HCT116 (cell line): ENCODE data around the gene RAP2B. TPM values are rescaled to one million over a fixed set of nuclear protein-coding genes. Genes with fewer than 3 reads are reported as not detected.

Source experiments
- ATAC-seq: fragments of 200-7000 bp; cut with Tn5 transposase; 2 replicates; pipeline ENCODE4 v1.9.1; 2020; ENCODE audit warnings: mild to moderate bottlenecking, moderate library complexity
- BruUV-seq: library from RNA; stranded (reverse); fragments of 400-500 nt; replicated peaks from 2 replicates; lab custom pipeline; 2021; lab: Mats Ljungman, UMichigan
- CTCF ChIA-PET: fragments of 300-600 bp; sonication (Branson Sonifier 250); formaldehyde crosslinking; loops from one replicate; lab custom pipeline; 2021; ENCODE audit warnings: antibody characterized with exemption; lab: Charles Lee
- POLR2A ChIA-PET: fragments of 300-600, 350-600 bp; sonication (Branson Sonifier 250); formaldehyde crosslinking; loops from one replicate; lab custom pipeline; 2021; ENCODE audit warnings: antibody characterized with exemption; lab: Charles Lee
- RAD21 ChIA-PET, 2 experiments: fragments of 300-600 bp; sonication (Branson Sonifier 250); formaldehyde crosslinking; loops; one replicate each; lab custom pipeline; 2023; ENCODE audit warnings: low total read pairs in 2 of 2; ENCODE audit not compliant: uncharacterized antibody in 2 of 2, unreplicated experiment in 2 of 2, low non-redundant PET in 1 of 2; lab: Charles Lee
- DNase-seq: peaks from one replicate; pipeline ENCODE4 v3.0.0-alpha.2; 2010; ENCODE audit warnings: low read depth, low spot score
- H2AFZ ChIP-seq: fragments of 200-600 bp; shearing (Covaris generic), sonication (generic); 2 replicates; pipeline ENCODE4 v1.6.1; 2017; ENCODE audit warnings: low read depth, mixed run types, mixed read lengths, antibody characterized with exemption, low read length; ENCODE audit not compliant: poor library complexity, severe bottlenecking
- H3K27ac ChIP-seq: 2 replicates; pipeline ENCODE4 v1.5.1; 2012; ENCODE audit warnings: low read depth, low read length
- H3K27me3 ChIP-seq: fragments of 200-600 bp; sonication (generic); 2 replicates; pipeline ENCODE4 v1.6.1; 2016; ENCODE audit warnings: mixed run types, low read length, mixed read lengths; ENCODE audit not compliant: insufficient read depth
- H3K36me3 ChIP-seq, 2 experiments: fragments of 200-500 bp in 1 of 2; fragments of 200-600 bp in 1 of 2; sonication (Bioruptor generic) in 1 of 2; sonication (generic) in 1 of 2; 2 replicates each; pipeline versions ENCODE4 v1.5.1 to v1.6.1; 2014 to 2016; ENCODE audit warnings: low read length in 2 of 2, inconsistent platforms in 1 of 2, mixed read lengths in 1 of 2, mixed run types in 1 of 2; ENCODE audit not compliant: insufficient read depth in 2 of 2, control insufficient read depth in 1 of 2
- H3K4me1 ChIP-seq, 2 experiments: fragments of 200-600 bp in 1 of 2; sonication (generic) in 1 of 2; 2 replicates each; pipeline versions ENCODE4 v1.5.1 to v1.6.1; 2012 to 2017; ENCODE audit warnings: low read length in 2 of 2, inconsistent platforms in 1 of 2, mild to moderate bottlenecking in 1 of 2, mixed read lengths in 1 of 2, mixed run types in 1 of 2, moderate library complexity in 1 of 2; ENCODE audit not compliant: insufficient read depth in 2 of 2, control insufficient read depth in 1 of 2
- H3K4me2 ChIP-seq: fragments of 200-600 bp; sonication (generic); 2 replicates; pipeline ENCODE4 v1.6.1; 2017; ENCODE audit warnings: mixed run types, low read length, mixed read lengths
- H3K4me3 ChIP-seq, 2 experiments: fragments of 200-600 bp in 1 of 2; sonication (generic) in 1 of 2; replicated peaks in 1 of 2; 2 replicates each; pipeline ENCODE4 v1.5.1; 2011 to 2016; ENCODE audit warnings: low read length in 2 of 2, control low read depth in 1 of 2, low read depth in 1 of 2, mild to moderate bottlenecking in 1 of 2, mixed read lengths in 1 of 2, mixed run types in 1 of 2
- H3K79me2 ChIP-seq: fragments of 200-600 bp; sonication (generic); 2 replicates; pipeline ENCODE4 v1.6.1; 2017; ENCODE audit warnings: mild to moderate bottlenecking, mixed run types, low read length, moderate library complexity, mixed read lengths; ENCODE audit not compliant: insufficient read depth
- H3K9ac ChIP-seq: fragments of 200-600 bp; sonication (generic); 2 replicates; pipeline ENCODE4 v1.6.1; 2016; ENCODE audit warnings: low read length, mixed read lengths
- H3K9me2 ChIP-seq: fragments of 200-600 bp; sonication (generic), shearing (Covaris generic); 2 replicates; pipeline ENCODE4 v1.6.1; 2017; ENCODE audit warnings: mixed run types, mild to moderate bottlenecking, moderate library complexity; ENCODE audit not compliant: insufficient read depth
- H3K9me3 ChIP-seq, 2 experiments: fragments of 200-500 bp in 1 of 2; fragments of 200-600 bp in 1 of 2; sonication (Bioruptor generic) in 1 of 2; sonication (generic) in 1 of 2; 2 replicates each; pipeline ENCODE4 v1.6.1; 2014 to 2017; ENCODE audit warnings: low read length in 2 of 2, mixed read lengths in 2 of 2, inconsistent platforms in 1 of 2, low read depth in 1 of 2, mild to moderate bottlenecking in 1 of 2, mixed run types in 1 of 2, moderate library complexity in 1 of 2; ENCODE audit not compliant: control insufficient read depth in 1 of 2, insufficient read depth in 1 of 2
- H4K20me1 ChIP-seq: fragments of 200-600 bp; sonication (generic), shearing (Covaris generic); 2 replicates; pipeline ENCODE4 v1.6.1; 2017; ENCODE audit warnings: mixed run types, mild to moderate bottlenecking, moderate library complexity; ENCODE audit not compliant: insufficient read depth
- EGR1 ChIP-seq: IDR thresholded peaks from 2 replicates; pipeline ENCODE4 v1.6.1; 2012; ENCODE audit warnings: low read depth
- EZH2phosphoT487 ChIP-seq: fragments of 200-600 bp; IDR thresholded peaks from 2 replicates; pipeline ENCODE4 v1.6.1; 2018; ENCODE audit warnings: antibody characterized with exemption, borderline replicate concordance
- FOSL1 ChIP-seq: IDR thresholded peaks from 2 replicates; pipeline ENCODE4 v1.6.1; 2012; ENCODE audit warnings: low read depth
- JUND ChIP-seq: IDR thresholded peaks from 2 replicates; pipeline ENCODE4 v1.6.1; 2012
- POLR2A ChIP-seq: IDR thresholded peaks from 2 replicates; pipeline ENCODE4 v1.7.0; 2011; ENCODE audit warnings: borderline replicate concordance; ENCODE audit not compliant: insufficient read depth, insufficient read length; ENCODE audit errors: extremely low read depth
- POLR2AphosphoS5 ChIP-seq: IDR thresholded peaks from 2 replicates; pipeline ENCODE4 v1.6.1; 2011; ENCODE audit warnings: mild to moderate bottlenecking, low read depth, low read length, moderate library complexity
- SIN3A ChIP-seq: IDR thresholded peaks from 2 replicates; pipeline ENCODE4 v1.6.1; 2012; ENCODE audit warnings: low read depth
- SP1 ChIP-seq: IDR thresholded peaks from 2 replicates; pipeline ENCODE4 v1.6.1; 2012; ENCODE audit warnings: low read depth
- SRF ChIP-seq: IDR thresholded peaks from 2 replicates; pipeline ENCODE4 v1.6.1; 2012; ENCODE audit warnings: low read depth
- TCF7L2 ChIP-seq: IDR thresholded peaks from 2 replicates; pipeline ENCODE4 v1.7.0; 2011; ENCODE audit warnings: borderline replicate concordance, inconsistent platforms; ENCODE audit not compliant: insufficient read depth, insufficient read length; ENCODE audit errors: extremely low read depth
- YY1 ChIP-seq: IDR thresholded peaks from 2 replicates; pipeline ENCODE4 v1.6.1; 2011; ENCODE audit warnings: low read length, low read depth, moderate library complexity, mild to moderate bottlenecking; ENCODE audit not compliant: insufficient replicate concordance; ENCODE audit errors: extremely low read depth
- intact Hi-C: fragments of 100-400 bp; cut with micrococcal nuclease; formaldehyde crosslinking; loops from 2 replicates; pipeline ENCODE4 v1.10.0; 2022
- total RNA-seq: library from RNA; stranded (reverse); gene quantifications from one replicate; pipeline ENCODE4 v1.2.1, GENCODE V29; 2021; ENCODE audit not compliant: unreplicated experiment
- TF ChIP-seq, protein P1 (sequence below): IDR thresholded peaks from 2 replicates; pipeline ENCODE4 v1.6.1; 2012

Gene RAP2B
- total RNA-seq, 1 experiment from 2014 or later: 24.2 TPM

- ATAC-seq: peak; percentile 24
- Histone ChIP-seq H3K27me3 (no peaks in the 10 kb centered on the region), H3K4me3 (peak overlapping the region; percentile 79 to 80), H3K27ac (peak overlapping the region; percentile 92), H3K9me3 (no peaks in the 10 kb centered on the region), H3K9ac (peak overlapping the region; percentile 74), H3K79me2 (peaks cover 34% of the 10 kb centered on the region), H2AFZ (peak overlapping the region; percentile 66), H3K4me1 (peaks cover 15 to 40% of the 10 kb centered on the region in 2 experiments), H4K20me1 (peaks cover 18% of the 10 kb centered on the region), H3K36me3 (no peaks in the 10 kb centered on the region), H3K4me2 (peak overlapping the region; percentile 99), H3K9me2 (no peaks in the 10 kb centered on the region; the same call in 1 of the 2 replicates)
- TF ChIP-seq POLR2AphosphoS5: peak; percentile 58; the same call in 1 of the 2 replicates
- no peak for TF ChIP-seq FOSL1
- no peak for TF ChIP-seq EZH2phosphoT487
- ChIA-PET CTCF (interaction anchor here (0.7 to 1.2 kb wide), 8 partner anchors 20 to 279 kb away, joined by 3 to 12 read pairs (median 4); no protein-coding TSS in a partner anchor), POLR2A (interaction anchor here (0.6 to 3.7 kb wide), 16 partner anchors 11 to 120 kb away, joined by 3 to 37 read pairs (median 6); no protein-coding TSS in a partner anchor), RAD21 (interaction anchor here (0.9 to 1.1 kb wide), 3 partner anchors 13 to 118 kb away, joined by 3 to 4 read pairs (median 4); no protein-coding TSS in a partner anchor)
- TSS peak; percentile 89 for BruUV-seq
- intact Hi-C loops: loop anchor here (2.0 to 10.0 kb wide), 3 partner anchors 16 to 604 kb away; no protein-coding TSS in a partner anchor
- peak; percentile 65 for DNase-seq
Observed at GRCh38 chr3:153160451-153161137, 1.4 kb upstream of the RAP2B start.

GRCh38 chr3:153161138-153161713 lies 800 bp upstream of the RAP2B start:
- Histone ChIP-seq H4K20me1 (peaks cover 21% of the 10 kb centered on the region), H3K27ac (peak overlapping the region; percentile 92), H3K9me2 (no peaks in the 10 kb centered on the region; the same call in 1 of the 2 replicates), H3K4me3 (peak overlapping the region; percentile 79 to 80), H3K79me2 (peaks cover 41% of the 10 kb centered on the region), H3K36me3 (no peaks in the 10 kb centered on the region), H3K9ac (peak overlapping the region; percentile 90), H3K9me3 (no peaks in the 10 kb centered on the region), H3K4me1 (peaks cover 20 to 46% of the 10 kb centered on the region in 2 experiments), H3K27me3 (no peaks in the 10 kb centered on the region), H3K4me2 (peak overlapping the region; percentile 99), H2AFZ (peak overlapping the region; percentile 66)
- intact Hi-C loops: loop anchor here (2.0 to 10.0 kb wide), 3 partner anchors 16 to 604 kb away; no protein-coding TSS in a partner anchor
- TF ChIP-seq POLR2AphosphoS5 (peak; percentile 68), YY1 (peak; percentile 17), SP1 (no peak), SIN3A (no peak), EGR1 (no peak), SRF (no peak), TCF7L2 (peak; percentile 6), JUND (no peak), POLR2A (no peak)
- TF ChIP-seq, protein P1, sequence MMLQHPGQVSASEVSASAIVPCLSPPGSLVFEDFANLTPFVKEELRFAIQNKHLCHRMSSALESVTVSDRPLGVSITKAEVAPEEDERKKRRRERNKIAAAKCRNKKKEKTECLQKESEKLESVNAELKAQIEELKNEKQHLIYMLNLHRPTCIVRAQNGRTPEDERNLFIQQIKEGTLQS: no peak
- no TSS peak for BruUV-seq
- ATAC-seq: peak; percentile 82
- ChIA-PET RAD21 (interaction anchor here (0.9 to 1.1 kb wide), 3 partner anchors 12 to 118 kb away, joined by 3 to 4 read pairs (median 4); no protein-coding TSS in a partner anchor), CTCF (interaction anchor here (0.8 to 1.2 kb wide), 6 partner anchors 21 to 135 kb away, joined by 3 to 12 read pairs (median 4); no protein-coding TSS in a partner anchor), POLR2A (interaction anchor here (0.6 to 3.7 kb wide), 15 partner anchors 10 to 121 kb away, joined by 3 to 37 read pairs (median 5); no protein-coding TSS in a partner anchor)
- peak; percentile 99 for DNase-seq
